Neuronal stem cell (in vitro differentiated cells): ENCODE measurements around the gene SP100.

Experiments used
- DNase-seq: peaks from one replicate; pipeline ENCODE4 v3.0.0-alpha.2; 2013; ENCODE audit warnings: low spot score
- H2AFZ ChIP-seq: one replicate; pipeline ENCODE4 v1.6.1; 2013; ENCODE audit warnings: mild to moderate bottlenecking, low read length, inconsistent platforms
- H2AK5ac ChIP-seq: 2 replicates; pipeline ENCODE4 v1.6.1; 2013; ENCODE audit warnings: low read depth, mild to moderate bottlenecking, inconsistent platforms, low read length, moderate library complexity, mixed read lengths
- H2BK120ac ChIP-seq: 2 replicates; pipeline ENCODE4 v1.6.1; 2013; ENCODE audit warnings: low read depth, mild to moderate bottlenecking, inconsistent platforms, low read length, moderate library complexity, mixed read lengths
- H2BK12ac ChIP-seq: one replicate; pipeline ENCODE4 v1.6.1; 2013; ENCODE audit warnings: low read length, inconsistent platforms
- H2BK15ac ChIP-seq: 2 replicates; pipeline ENCODE4 v1.6.1; 2013; ENCODE audit warnings: mild to moderate bottlenecking, low read length, inconsistent platforms, mixed read lengths
- H2BK5ac ChIP-seq: one replicate; pipeline ENCODE4 v1.6.1; 2013; ENCODE audit warnings: inconsistent platforms, mild to moderate bottlenecking, low read length, moderate library complexity
- H3K14ac ChIP-seq: one replicate; pipeline ENCODE4 v1.6.1; 2013; ENCODE audit warnings: low read length, inconsistent platforms
- H3K18ac ChIP-seq: 2 replicates; pipeline ENCODE4 v1.6.1; 2013; ENCODE audit warnings: low read length, inconsistent platforms
- H3K23ac ChIP-seq: 2 replicates; pipeline ENCODE4 v1.6.1; 2013; ENCODE audit warnings: low read depth, mild to moderate bottlenecking, mixed read lengths, low read length, inconsistent platforms; ENCODE audit not compliant: poor library complexity
- H3K27ac ChIP-seq: replicated peaks from 3 replicates; pipeline ENCODE4 v1.5.1; 2013; ENCODE audit warnings: low read length, inconsistent platforms
- H3K27me3 ChIP-seq, 3 experiments: 2 replicates each; pipeline ENCODE4 v1.6.1; 2013; ENCODE audit warnings: low read length in 3 of 3, mild to moderate bottlenecking in 2 of 3, inconsistent platforms in 1 of 3, low read depth in 1 of 3, mixed read lengths in 1 of 3, moderate library complexity in 1 of 3; ENCODE audit not compliant: control insufficient read depth in 3 of 3, insufficient read depth in 3 of 3
- H3K36me3 ChIP-seq, 2 donors: replicated peaks in 1 of 2; 2 replicates each; pipeline ENCODE4 v1.6.1; 2013; ENCODE audit warnings: low read length in 2 of 2; ENCODE audit not compliant: control insufficient read depth in 2 of 2, insufficient read depth in 2 of 2
- H3K4ac ChIP-seq: 2 replicates; pipeline ENCODE4 v1.6.1; 2013; ENCODE audit warnings: inconsistent platforms, mild to moderate bottlenecking, low read length, moderate library complexity
- H3K4me1 ChIP-seq, 2 donors: 1 replicate in 1 of 2; 2 replicates in 1 of 2; pipeline ENCODE4 v1.6.1; 2013; ENCODE audit warnings: low read length in 2 of 2, low read depth in 1 of 2; ENCODE audit not compliant: control insufficient read depth in 2 of 2, insufficient read depth in 1 of 2
- H3K4me2 ChIP-seq: one replicate; pipeline ENCODE4 v1.6.1; 2013; ENCODE audit warnings: mild to moderate bottlenecking, low read length, inconsistent platforms; ENCODE audit not compliant: insufficient read depth, poor library complexity, severe bottlenecking
- H3K4me3 ChIP-seq, 2 donors: 2 replicates each; pipeline ENCODE4 v1.5.1; 2013; ENCODE audit warnings: low read length in 2 of 2, mild to moderate bottlenecking in 2 of 2, inconsistent platforms in 1 of 2, moderate library complexity in 1 of 2
- H3K79me1 ChIP-seq: one replicate; pipeline ENCODE4 v1.6.1; 2013; ENCODE audit warnings: low read depth, mild to moderate bottlenecking, inconsistent platforms, low read length, moderate library complexity
- H3K9ac ChIP-seq: one replicate; pipeline ENCODE4 v1.6.1; 2013; ENCODE audit warnings: mild to moderate bottlenecking, low read depth, low read length, inconsistent platforms; ENCODE audit not compliant: poor library complexity
- H3K9me3 ChIP-seq, 2 donors: replicated peaks in 1 of 2; 2 replicates each; pipeline versions ENCODE3 to v1.6.1; 2013; ENCODE audit warnings: low read length in 2 of 2, mild to moderate bottlenecking in 2 of 2, inconsistent platforms in 1 of 2, low read depth in 1 of 2, mixed read lengths in 1 of 2, moderate library complexity in 1 of 2; ENCODE audit not compliant: control insufficient read depth in 2 of 2, insufficient read depth in 1 of 2
- H4K8ac ChIP-seq: one replicate; pipeline ENCODE4 v1.6.1; 2013; ENCODE audit warnings: low read depth, mild to moderate bottlenecking, inconsistent platforms, low read length, moderate library complexity
- H4K91ac ChIP-seq: one replicate; pipeline ENCODE4 v1.6.1; 2013; ENCODE audit warnings: low read length, low read depth, mild to moderate bottlenecking, inconsistent platforms; ENCODE audit not compliant: poor library complexity
- WGBS, 2 donors: extraction: QIAGEN DNeasy Blood & Tissue Kit; methylation state at CpG; one replicate each; pipeline ENCODE4 v1.1.7; 2013; ENCODE audit warnings: missing lambda C conversion rate in 2 of 2, mixed read lengths in 1 of 2; ENCODE audit not compliant: insufficient read length in 2 of 2, insufficient replicate concordance in 1 of 2; ENCODE audit errors: extremely low coverage in 2 of 2; 5-methylcytosine and 5-hydroxymethylcytosine counted together

The SP100 gene

GRCh38 chr2:230423851-230424458 is 8.0 kb downstream of the SP100 start:
- Histone ChIP-seq H3K27ac (no peak overlapping the region), H3K4me1 (no peaks in the 10 kb centered on the region), H3K4me2 (no peak overlapping the region), H3K23ac (no peak overlapping the region), H3K36me3 (no peaks in the 10 kb centered on the region), H3K14ac (no peak overlapping the region), H2BK12ac (no peak overlapping the region), H3K9ac (no peak overlapping the region), H2AFZ (no peak overlapping the region), H3K4me3 (no peak overlapping the region), H2BK120ac (no peak overlapping the region), H3K9me3 (no peaks in the 10 kb centered on the region), H3K79me1 (no peaks in the 10 kb centered on the region), H3K27me3 (peaks cover 0 to 5% (median 0%) of the 10 kb centered on the region in 3 experiments), H3K4ac (no peak overlapping the region), H2BK5ac (no peak overlapping the region), H2BK15ac (no peak overlapping the region), H2AK5ac (no peak overlapping the region), H4K91ac (no peak overlapping the region), H4K8ac (no peak overlapping the region), H3K18ac (no peak overlapping the region)
- no peak for DNase-seq
- no CpG with 5 or more reads among the region's 3 CpGs for WGBS, 2 donors

GRCh38 chr2:230425377-230425776 is 9.4 kb downstream of the SP100 start:
- no peak overlapping the region for H3K27ac ChIP-seq
- H3K9ac ChIP-seq = no peak overlapping the region
- H4K91ac ChIP-seq = no peak overlapping the region
- H2BK5ac ChIP-seq = no peak overlapping the region
- WGBS, 2 donors = no CpG with 5 or more reads among the region's 1 CpG
- H3K36me3 ChIP-seq = no peaks in the 10 kb centered on the region
- no peak overlapping the region for H3K18ac ChIP-seq
- no peak overlapping the region for H3K23ac ChIP-seq
- no peak overlapping the region for H2BK12ac ChIP-seq
- no peak overlapping the region for H2AK5ac ChIP-seq
- H3K14ac ChIP-seq = no peak overlapping the region
- no peak overlapping the region for H4K8ac ChIP-seq
- H3K27me3 ChIP-seq = peaks cover 0 to 5% (median 0%) of the 10 kb centered on the region in 3 experiments
- H3K4me2 ChIP-seq = no peak overlapping the region
- no peaks in the 10 kb centered on the region for H3K4me1 ChIP-seq
- H2AFZ ChIP-seq = no peak overlapping the region
- H3K4me3 ChIP-seq = no peak overlapping the region
- no peaks in the 10 kb centered on the region for H3K79me1 ChIP-seq
- H3K9me3 ChIP-seq = peaks cover 0 to 3% of the 10 kb centered on the region in 2 donors
- H2BK15ac ChIP-seq = no peak overlapping the region
- H2BK120ac ChIP-seq = no peak overlapping the region
- DNase-seq = no peak
- no peak overlapping the region for H3K4ac ChIP-seq

- no peaks in the 10 kb centered on the region for H3K36me3 ChIP-seq
- no peak overlapping the region for H3K18ac ChIP-seq
- H3K79me1 ChIP-seq = no peaks in the 10 kb centered on the region
- H2AFZ ChIP-seq = no peak overlapping the region
- H3K9ac ChIP-seq = no peak overlapping the region
- no peak overlapping the region for H3K4ac ChIP-seq
- H3K4me2 ChIP-seq = no peak overlapping the region
- no peak overlapping the region for H3K27ac ChIP-seq
- H4K8ac ChIP-seq = no peak overlapping the region
- H2AK5ac ChIP-seq = no peak overlapping the region
- no peak overlapping the region for H2BK15ac ChIP-seq
- no peaks in the 10 kb centered on the region for H3K27me3 ChIP-seq
- H4K91ac ChIP-seq = no peak overlapping the region
- H3K4me1 ChIP-seq = no peaks in the 10 kb centered on the region
- H2BK5ac ChIP-seq = no peak overlapping the region
- no peak overlapping the region for H3K14ac ChIP-seq
- H2BK120ac ChIP-seq = no peak overlapping the region
- H2BK12ac ChIP-seq = no peak overlapping the region
- no peak for DNase-seq
- no peak overlapping the region for H3K4me3 ChIP-seq
- H3K9me3 ChIP-seq = peaks cover 0 to 3% of the 10 kb centered on the region in 2 donors
- H3K23ac ChIP-seq = no peak overlapping the region
Observed at GRCh38 chr2:230429513-230429912, 13.5 kb downstream of the SP100 start.

GRCh38 chr2:230430957-230431910 is 15.2 kb downstream of the SP100 start:
- Histone ChIP-seq H3K79me1 (no peaks in the 10 kb centered on the region), H4K91ac (no peak overlapping the region), H3K4ac (no peak overlapping the region), H3K23ac (no peak overlapping the region), H3K27me3 (no peaks in the 10 kb centered on the region), H3K9ac (no peak overlapping the region), H2BK15ac (no peak overlapping the region), H3K27ac (no peak overlapping the region), H2BK12ac (no peak overlapping the region), H4K8ac (no peak overlapping the region), H3K4me2 (no peak overlapping the region), H3K18ac (no peak overlapping the region), H3K4me3 (no peak overlapping the region), H2BK120ac (no peak overlapping the region), H3K9me3 (peaks cover 0 to 3% of the 10 kb centered on the region in 2 donors), H3K14ac (no peak overlapping the region), H3K36me3 (no peaks in the 10 kb centered on the region), H2AK5ac (no peak overlapping the region), H2AFZ (no peak overlapping the region), H3K4me1 (no peaks in the 10 kb centered on the region), H2BK5ac (no peak overlapping the region)
- WGBS, 2 donors = no CpG with 5 or more reads among the region's 1 CpG
- no peak for DNase-seq
